ENCODE data around the gene IL21. TPM values are rescaled to one million over a fixed set of nuclear protein-coding genes. Genes with fewer than 3 reads are reported as not detected.

IL21 gene
- total RNA-seq, 4 donors from 2014 or later, result not detected

DNA sequence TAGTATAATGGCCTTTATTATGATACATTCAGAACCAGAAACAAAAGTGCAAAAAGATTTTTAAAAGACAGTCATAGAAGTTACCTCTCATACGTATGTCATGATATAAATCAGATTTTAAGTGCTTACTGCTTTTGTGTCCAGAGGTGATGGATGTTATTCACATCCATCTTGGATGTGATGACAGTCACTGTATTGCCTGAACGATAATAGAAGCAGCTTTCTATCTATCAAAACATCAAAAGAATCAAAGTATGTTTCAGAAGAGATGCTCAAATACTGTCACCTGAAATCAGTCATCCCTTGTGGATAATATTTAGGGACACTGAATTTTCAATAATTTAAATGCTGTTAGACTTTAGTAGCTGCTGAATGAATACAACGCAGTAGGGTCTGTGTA, 26.8 kb upstream of the IL21 start:
- no peaks in the 10 kb centered on the region for H3K36me3 ChIP-seq
- intact Hi-C loops (cut with DNase I), result no loop called here
- H3K27me3 ChIP-seq, result no peaks in the 10 kb centered on the region
- no peaks in the 10 kb centered on the region for H3K4me1 ChIP-seq
- no peak for DNase-seq
- H3K4me3 ChIP-seq (replicated peaks in 1 of 3), result no peak overlapping the region
- H3K27ac ChIP-seq, result no peak overlapping the region
- no peak for TF ChIP-seq CTCF (IDR thresholded peaks at IDR 0.05)
- TF ChIP-seq POLR2A (IDR thresholded peaks at IDR 0.05), result no peak
- no peaks in the 10 kb centered on the region for H3K9me3 ChIP-seq
- 84 to 89% methylated on average over 3 of the region's 3 CpGs for WGBS, 2 donors

DNA sequence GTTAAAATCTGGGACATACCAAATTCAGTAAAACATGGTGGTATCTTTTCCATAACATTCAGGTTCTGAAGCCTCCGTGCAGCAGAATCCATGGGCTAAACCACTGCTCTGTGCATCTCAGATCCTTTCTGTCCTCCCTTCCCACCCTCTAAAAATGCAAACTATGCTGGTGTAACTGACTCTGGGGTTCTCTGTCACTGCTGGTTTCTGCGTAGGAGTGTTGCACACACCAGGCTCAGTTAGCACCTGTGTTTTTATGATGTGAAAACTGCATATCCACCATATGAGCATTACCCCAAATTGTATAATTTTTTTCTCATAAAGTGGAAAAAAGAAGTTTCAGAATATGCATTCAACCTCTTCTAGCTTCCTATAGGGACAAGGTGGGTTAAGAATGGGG, 22.4 kb upstream of the IL21 start:
- WGBS, 2 donors, result 91 to 92% methylated on average over 2 of the region's 2 CpGs
- no peak overlapping the region for H3K27ac ChIP-seq
- TF ChIP-seq CTCF (IDR thresholded peaks at IDR 0.05), result no peak
- TF ChIP-seq POLR2A (IDR thresholded peaks at IDR 0.05), result no peak
- intact Hi-C loops (cut with DNase I), result no loop called here
- H3K4me3 ChIP-seq (replicated peaks in 1 of 3), result no peak overlapping the region
- no peaks in the 10 kb centered on the region for H3K36me3 ChIP-seq
- no peaks in the 10 kb centered on the region for H3K9me3 ChIP-seq
- DNase-seq, result no peak
- no peaks in the 10 kb centered on the region for H3K4me1 ChIP-seq
- no peaks in the 10 kb centered on the region for H3K27me3 ChIP-seq

GRCh38 chr4:122639181-122639580, 18.3 kb upstream of the IL21 start:
- Histone ChIP-seq H3K9me3 (no peaks in the 10 kb centered on the region), H3K27me3 (no peaks in the 10 kb centered on the region), H3K4me3 (replicated peaks in 1 of 3) (no peak overlapping the region), H3K27ac (no peak overlapping the region), H3K4me1 (no peaks in the 10 kb centered on the region), H3K36me3 (no peaks in the 10 kb centered on the region)
- TF ChIP-seq CTCF (IDR thresholded peaks at IDR 0.05), result no peak
- TF ChIP-seq POLR2A (IDR thresholded peaks at IDR 0.05), result no peak
- intact Hi-C loops (cut with DNase I), result no loop called here
- 80 to 82% methylated on average over 3 of the region's 3 CpGs for WGBS, 2 donors
- DNase-seq, result no peak

GRCh38 chr4:122636697-122637096, 15.8 kb upstream of the IL21 start:
- Histone ChIP-seq H3K4me1 (no peaks in the 10 kb centered on the region), H3K27me3 (no peaks in the 10 kb centered on the region), H3K27ac (no peak overlapping the region), H3K4me3 (replicated peaks in 1 of 3) (no peak overlapping the region), H3K9me3 (no peaks in the 10 kb centered on the region), H3K36me3 (no peaks in the 10 kb centered on the region)
- 79 to 80% methylated on average over 3 of the region's 3 CpGs for WGBS, 2 donors
- no peak for DNase-seq
- intact Hi-C loops (cut with DNase I), result no loop called here
- TF ChIP-seq CTCF (IDR thresholded peaks at IDR 0.05), result no peak
- TF ChIP-seq POLR2A (IDR thresholded peaks at IDR 0.05), result no peak

GRCh38 chr4:122635205-122635604, 14.3 kb upstream of the IL21 start:
- Histone ChIP-seq H3K4me1 (no peaks in the 10 kb centered on the region), H3K27ac (no peak overlapping the region), H3K27me3 (no peaks in the 10 kb centered on the region), H3K9me3 (no peaks in the 10 kb centered on the region), H3K36me3 (no peaks in the 10 kb centered on the region), H3K4me3 (replicated peaks in 1 of 3) (no peak overlapping the region)
- DNase-seq, result no peak
- WGBS, 2 donors, result 68 to 71% methylated on average over 3 of the region's 3 CpGs
- intact Hi-C loops (cut with DNase I), result no loop called here
- TF ChIP-seq CTCF (IDR thresholded peaks at IDR 0.05) (no peak), POLR2A (IDR thresholded peaks at IDR 0.05) (no peak)
